ENCODE data around the gene PI4KB.
"Not testable (repeated sequence)": the region's sequence is repeated elsewhere in the genome, so short reads cannot be mapped to it uniquely, and the experiment has no call there.

The PI4KB gene

GRCh38 chr1:151281225-151281968 is 45.8 kb downstream of the PI4KB start:
- peak; percentile 74 for DNase-seq (ENCODE audit: low spot score)

- DNase-seq (ENCODE audit: low spot score): no peak
These were observed 50.0 kb downstream of the PI4KB start for GRCh38 chr1:151277249-151277648.

GRCh38 chr1:151275341-151275740 is 51.9 kb downstream of the PI4KB start:
- DNase-seq (ENCODE audit: low spot score): not testable (repeated sequence)

- DNase-seq (ENCODE audit: low spot score): no peak
These were observed 53.2 kb downstream of the PI4KB start for GRCh38 chr1:151273924-151274466.

- DNase-seq (ENCODE audit: low spot score): no peak
These were observed 59.5 kb downstream of the PI4KB start for GRCh38 chr1:151267760-151268159.

- no peak for DNase-seq (ENCODE audit: low spot score)
These were observed 60.4 kb downstream of the PI4KB start for GRCh38 chr1:151266821-151267220.

GRCh38 chr1:151266315-151266714 is 60.9 kb downstream of the PI4KB start:
- DNase-seq (ENCODE audit: low spot score): no peak

GRCh38 chr1:151265446-151266236 is 61.6 kb downstream of the PI4KB start:
- DNase-seq (ENCODE audit: low spot score): no peak

- no peak for DNase-seq (ENCODE audit: low spot score)
These were observed 67.9 kb downstream of the PI4KB start for GRCh38 chr1:151259351-151259750.

GRCh38 chr1:151255381-151255780 is 71.8 kb downstream of the PI4KB start:
- DNase-seq (ENCODE audit: low spot score): no peak

- peak; percentile 93 for DNase-seq (ENCODE audit: low spot score)
These were observed 72.7 kb downstream of the PI4KB start, which contains the start of gene PSMD4 for GRCh38 chr1:151254217-151255213. TSS of gene PSMD4 (plus strand) at chr1:151254734. CDS start at chr1:151254783, 49 bp downstream.

- peak; percentile 74 for DNase-seq (ENCODE audit: low spot score)
These were observed 75.4 kb downstream of the PI4KB start for GRCh38 chr1:151251656-151252470.

- DNase-seq (ENCODE audit: low spot score): no peak
These were observed 80.4 kb downstream of the PI4KB start for GRCh38 chr1:151246786-151247185.

GRCh38 chr1:151243683-151244216 is 83.5 kb downstream of the PI4KB start:
- no peak for DNase-seq (ENCODE audit: low spot score)

- DNase-seq (ENCODE audit: low spot score): no peak
These were observed 84.8 kb downstream of the PI4KB start for GRCh38 chr1:151242442-151242841.

Measured in HuH-7 (cell line).